H1 (cell line): ENCODE data around the gene SV2C. TPM values are rescaled to one million over a fixed set of nuclear protein-coding genes. Genes with fewer than 3 reads are reported as not detected.
"Not testable (repeated sequence)": the region's sequence is repeated elsewhere in the genome, so short reads cannot be mapped to it uniquely, and the experiment has no call there.

Source experiments
- CTCF ChIA-PET: fragments of 300-600 bp; sonication (Branson Sonifier 250); formaldehyde crosslinking; loops from one replicate; lab custom pipeline; 2021; ENCODE audit not compliant: partially characterized antibody; lab: Charles Lee
- POLR2A ChIA-PET: fragments of 300-600 bp; sonication (Branson Sonifier 250); formaldehyde crosslinking; loops from one replicate; lab custom pipeline; 2021; ENCODE audit warnings: inconsistent platforms; ENCODE audit not compliant: partially characterized antibody; lab: Charles Lee
- DNase-seq, 2 experiments: peaks; one replicate each; pipeline versions ENCODE4 v3.0.0 to v3.0.0-alpha.2; 2010 to 2022; ENCODE audit warnings: low spot score in 2 of 2, low read depth in 1 of 2, mixed read lengths in 1 of 2
- FAIRE-seq: peaks from 2 replicates; lab custom pipeline; 2011; peaks lifted over from hg19 to GRCh38; lab: Jason Lieb, UNC
- H2AFZ ChIP-seq: 2 replicates; pipeline ENCODE4 v1.8.1; 2012; ENCODE audit warnings: low read length, inconsistent platforms
- H2AK5ac ChIP-seq: 2 replicates; pipeline ENCODE4 v1.6.1; 2013; ENCODE audit warnings: low read depth, low read length
- H2BK120ac ChIP-seq: replicated peaks from 2 replicates; pipeline ENCODE3; 2013; ENCODE audit warnings: low read depth, low read length, inconsistent platforms
- H2BK12ac ChIP-seq: 2 replicates; pipeline ENCODE4 v1.6.1; 2013; ENCODE audit warnings: low read depth, low read length
- H2BK15ac ChIP-seq: 2 replicates; pipeline ENCODE4 v1.6.1; 2013; ENCODE audit warnings: low read length
- H2BK20ac ChIP-seq: 2 replicates; pipeline ENCODE4 v1.6.1; 2013; ENCODE audit warnings: low read length
- H2BK5ac ChIP-seq: 2 replicates; pipeline ENCODE4 v1.6.1; 2013; ENCODE audit warnings: low read depth, low read length
- H3K14ac ChIP-seq: 2 replicates; pipeline ENCODE4 v1.6.1; 2013; ENCODE audit warnings: inconsistent platforms; ENCODE audit not compliant: insufficient read length
- H3K18ac ChIP-seq: 2 replicates; pipeline ENCODE4 v1.6.1; 2013; ENCODE audit warnings: low read length; ENCODE audit errors: extremely low read depth
- H3K23ac ChIP-seq: 2 replicates; pipeline ENCODE4 v1.6.1; 2013; ENCODE audit warnings: inconsistent platforms; ENCODE audit not compliant: insufficient read length
- H3K23me2 ChIP-seq: 2 replicates; pipeline ENCODE4 v1.6.1; 2013; ENCODE audit warnings: low read depth, low read length
- H3K27ac ChIP-seq: 2 replicates; pipeline ENCODE4 v1.6.1; 2011; ENCODE audit warnings: low read depth, low read length, inconsistent platforms
- H3K27me3 ChIP-seq, 4 experiments: replicated peaks in 1 of 4; 1 replicate in 1 of 4; 2 replicates in 3 of 4; pipeline versions ENCODE4 v1.6.1 to v1.8.1; 2011 to 2013; ENCODE audit warnings: low read length in 3 of 4, mild to moderate bottlenecking in 3 of 4, inconsistent platforms in 2 of 4, mixed read lengths in 2 of 4, moderate library complexity in 1 of 4; ENCODE audit not compliant: control insufficient read depth in 3 of 4, insufficient read depth in 3 of 4; ENCODE audit errors: extremely low read depth in 1 of 4
- H3K36me3 ChIP-seq, 4 experiments: 2 replicates each; pipeline versions ENCODE4 v1.6.1 to v1.8.1; 2011 to 2013; ENCODE audit warnings: mild to moderate bottlenecking in 4 of 4, low read length in 3 of 4, moderate library complexity in 2 of 4, control low read depth in 1 of 4, inconsistent platforms in 1 of 4; ENCODE audit not compliant: insufficient read depth in 4 of 4, control insufficient read depth in 2 of 4
- H3K4ac ChIP-seq: replicated peaks from 2 replicates; pipeline ENCODE3; 2013; ENCODE audit warnings: low read length, low read depth, mixed read lengths, inconsistent platforms; ENCODE audit not compliant: insufficient read length
- H3K4me1 ChIP-seq, 4 experiments: replicated peaks in 1 of 4; 1 replicate in 1 of 4; 2 replicates in 3 of 4; pipeline versions ENCODE4 v1.6.1 to v1.8.1; 2011 to 2013; ENCODE audit warnings: low read length in 3 of 4, inconsistent platforms in 2 of 4, mixed read lengths in 1 of 4; ENCODE audit not compliant: insufficient read depth in 4 of 4, control insufficient read depth in 3 of 4
- H3K4me2 ChIP-seq, 2 experiments: 2 replicates each; pipeline versions ENCODE4 v1.6.1 to v1.8.1; 2011 to 2013; ENCODE audit warnings: low read depth in 2 of 2, low read length in 2 of 2, control low read depth in 1 of 2, inconsistent platforms in 1 of 2, mild to moderate bottlenecking in 1 of 2; ENCODE audit not compliant: insufficient read depth in 1 of 2
- H3K4me3 ChIP-seq, 4 experiments: fragments of 200-600, 300-600 bp in 1 of 4; sonication (generic), shearing (Covaris generic), sonication (Bioruptor Twin) in 1 of 4; 2 replicates each; pipeline versions ENCODE4 v1.5.1 to v1.8.1; 2011 to 2016; ENCODE audit warnings: low read length in 4 of 4, low read depth in 3 of 4, control low read depth in 2 of 4, inconsistent platforms in 2 of 4, mild to moderate bottlenecking in 2 of 4, mixed read lengths in 1 of 4, moderate library complexity in 1 of 4; ENCODE audit not compliant: insufficient read depth in 2 of 4; ENCODE audit errors: extremely low read depth in 1 of 4
- H3K56ac ChIP-seq: replicated peaks from 2 replicates; pipeline ENCODE3; 2013; ENCODE audit warnings: low read depth, mild to moderate bottlenecking, mixed read lengths, low read length, inconsistent platforms; ENCODE audit not compliant: insufficient read length
- H3K79me1 ChIP-seq: 2 replicates; pipeline ENCODE4 v1.6.1; 2013; ENCODE audit warnings: low read depth, low read length, control low read depth
- H3K79me2 ChIP-seq, 2 experiments: 2 replicates each; pipeline versions ENCODE4 v1.6.1 to v1.8.1; 2012 to 2013; ENCODE audit warnings: low read length in 2 of 2, mild to moderate bottlenecking in 2 of 2, inconsistent platforms in 1 of 2; ENCODE audit not compliant: insufficient read depth in 2 of 2, control insufficient read depth in 1 of 2
- H3K9ac ChIP-seq, 4 experiments: replicated peaks in 1 of 4; 1 replicate in 1 of 4; 2 replicates in 3 of 4; pipeline versions ENCODE4 v1.6.1 to v1.8.1; 2011 to 2013; ENCODE audit warnings: low read depth in 3 of 4, low read length in 3 of 4, control low read depth in 2 of 4, mild to moderate bottlenecking in 2 of 4, moderate library complexity in 2 of 4, inconsistent platforms in 1 of 4; ENCODE audit errors: extremely low read depth in 1 of 4
- H3K9me3 ChIP-seq, 2 experiments: 2 replicates each; pipeline versions ENCODE4 v1.6.1 to v1.8.1; 2012 to 2013; ENCODE audit warnings: mild to moderate bottlenecking in 2 of 2, moderate library complexity in 2 of 2, control low read depth in 1 of 2, inconsistent platforms in 1 of 2, low read depth in 1 of 2, low read length in 1 of 2, mixed read lengths in 1 of 2; ENCODE audit not compliant: insufficient read depth in 2 of 2
- H4K20me1 ChIP-seq, 2 experiments: replicated peaks in 1 of 2; 2 replicates each; pipeline versions ENCODE3 to v1.8.1; 2011 to 2013; ENCODE audit warnings: inconsistent platforms in 2 of 2, low read length in 2 of 2, mild to moderate bottlenecking in 1 of 2; ENCODE audit not compliant: insufficient read depth in 2 of 2, control insufficient read depth in 1 of 2
- H4K5ac ChIP-seq: 2 replicates; pipeline ENCODE4 v1.6.1; 2013; ENCODE audit warnings: low read length, low read depth, mixed read lengths, inconsistent platforms; ENCODE audit not compliant: insufficient read length
- H4K8ac ChIP-seq: 2 replicates; pipeline ENCODE4 v1.8.0; 2013; ENCODE audit warnings: mild to moderate bottlenecking, moderate library complexity, low read length, inconsistent platforms; ENCODE audit not compliant: insufficient read depth; ENCODE audit errors: extremely low read depth
- H4K91ac ChIP-seq: replicated peaks from 2 replicates; pipeline ENCODE3; 2013; ENCODE audit warnings: low read length, mixed read lengths, inconsistent platforms; ENCODE audit not compliant: insufficient read length
- polyA plus RNA-seq, 7 experiments: library from polyadenylated mRNA; depleted of rRNA in 3 of 7; stranded (reverse) in 5 of 7; unstranded in 2 of 7; fragments of >200 nt in 5 of 7; fragments of 200-250 nt in 2 of 7; gene quantifications; 1 replicate in 5 of 7; 2 replicates in 1 of 7; 4 replicates in 1 of 7; pipeline versions ENCODE4 v1.2.1 to v1.2.3, GENCODE V29; 2011 to 2013; ENCODE audit warnings: missing spikeins in 2 of 7, mixed read lengths in 2 of 7
- total RNA-seq: library from RNA; stranded (reverse); fragmentation: NEBNext Ultra II Directional; extraction: Animal tissue kit (Norgen Biotek cat#: 25700); gene quantifications from 2 replicates; pipeline ENCODE4 v1.2.1, GENCODE V29; 2021

The SV2C gene
- total and polyA plus RNA-seq, 2 of the 8 experiments (the other 6 are each of a cell fraction or from before 2014, with no cell fraction given), result 0.08 to 0.24 TPM

GRCh38 chr5:76302661-76303060, 219.5 kb downstream of the SV2C start:
- H3K4me1 ChIP-seq, FAIRE-seq, H3K56ac ChIP-seq, H4K8ac ChIP-seq, H3K79me1 ChIP-seq, H2BK12ac ChIP-seq, H2BK120ac ChIP-seq, H4K5ac ChIP-seq, H3K9me3 ChIP-seq, H3K27me3 ChIP-seq, H3K36me3 ChIP-seq, POLR2A ChIA-PET, H3K27ac ChIP-seq, H3K4me2 ChIP-seq, H2AK5ac ChIP-seq, H4K20me1 ChIP-seq, H3K9ac ChIP-seq, H2BK15ac ChIP-seq, CTCF ChIA-PET, H4K91ac ChIP-seq, H3K23me2 ChIP-seq, H2BK5ac ChIP-seq, H3K4ac ChIP-seq, H2AFZ ChIP-seq, H3K4me3 ChIP-seq, H3K14ac ChIP-seq, DNase-seq, H2BK20ac ChIP-seq, H3K79me2 ChIP-seq, H3K23ac ChIP-seq, H3K18ac ChIP-seq: not testable (repeated sequence)
